Suppressor macrophage treated with lipopolysaccharide for 4 hours (primary cell): ENCODE measurements around the gene NBPF6.
"Not testable (repeated sequence)": the region's sequence is repeated elsewhere in the genome, so short reads cannot be mapped to it uniquely, and the experiment has no call there.

ENCODE experiments used
- DNase-seq: peaks from one replicate; pipeline ENCODE4 v3.0.0-alpha.2; 2020

Gene NBPF6, protein sequence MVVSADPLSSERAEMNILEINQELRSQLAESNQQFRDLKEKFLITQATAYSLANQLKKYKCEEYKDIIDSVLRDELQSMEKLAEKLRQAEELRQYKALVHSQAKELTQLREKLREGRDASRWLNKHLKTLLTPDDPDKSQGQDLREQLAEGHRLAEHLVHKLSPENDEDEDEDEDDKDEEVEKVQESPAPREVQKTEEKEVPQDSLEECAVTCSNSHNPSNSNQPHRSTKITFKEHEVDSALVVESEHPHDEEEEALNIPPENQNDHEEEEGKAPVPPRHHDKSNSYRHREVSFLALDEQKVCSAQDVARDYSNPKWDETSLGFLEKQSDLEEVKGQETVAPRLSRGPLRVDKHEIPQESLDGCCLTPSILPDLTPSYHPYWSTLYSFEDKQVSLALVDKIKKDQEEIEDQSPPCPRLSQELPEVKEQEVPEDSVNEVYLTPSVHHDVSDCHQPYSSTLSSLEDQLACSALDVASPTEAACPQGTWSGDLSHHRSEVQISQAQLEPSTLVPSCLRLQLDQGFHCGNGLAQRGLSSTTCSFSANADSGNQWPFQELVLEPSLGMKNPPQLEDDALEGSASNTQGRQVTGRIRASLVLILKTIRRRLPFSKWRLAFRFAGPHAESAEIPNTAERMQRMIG

DNA sequence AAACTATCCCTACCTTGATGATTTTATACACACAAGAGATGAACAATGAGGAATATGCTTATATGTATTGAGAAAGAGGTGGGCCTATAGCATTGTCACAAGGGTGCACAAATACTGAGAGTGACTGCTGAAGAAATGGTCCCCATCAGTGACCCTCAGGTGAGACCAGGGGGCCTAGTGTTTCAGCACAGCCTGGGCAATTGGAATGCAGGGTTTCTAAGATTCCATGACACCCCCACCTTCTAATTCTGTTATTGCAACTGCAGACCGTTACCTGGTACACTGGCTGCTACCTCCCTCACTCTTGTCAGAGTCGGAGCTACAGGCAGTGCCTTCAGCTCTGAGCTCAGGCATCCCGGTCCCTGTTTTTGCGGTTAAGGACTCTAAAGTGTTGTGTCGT is at the start of gene NBPF6:
Gene NBPF6 (plus strand): TSS at position 301 of the 400 bp plus-strand sequence. CDS start 259 bp downstream, outside the sequence.
- not testable (repeated sequence) for DNase-seq

DNA sequence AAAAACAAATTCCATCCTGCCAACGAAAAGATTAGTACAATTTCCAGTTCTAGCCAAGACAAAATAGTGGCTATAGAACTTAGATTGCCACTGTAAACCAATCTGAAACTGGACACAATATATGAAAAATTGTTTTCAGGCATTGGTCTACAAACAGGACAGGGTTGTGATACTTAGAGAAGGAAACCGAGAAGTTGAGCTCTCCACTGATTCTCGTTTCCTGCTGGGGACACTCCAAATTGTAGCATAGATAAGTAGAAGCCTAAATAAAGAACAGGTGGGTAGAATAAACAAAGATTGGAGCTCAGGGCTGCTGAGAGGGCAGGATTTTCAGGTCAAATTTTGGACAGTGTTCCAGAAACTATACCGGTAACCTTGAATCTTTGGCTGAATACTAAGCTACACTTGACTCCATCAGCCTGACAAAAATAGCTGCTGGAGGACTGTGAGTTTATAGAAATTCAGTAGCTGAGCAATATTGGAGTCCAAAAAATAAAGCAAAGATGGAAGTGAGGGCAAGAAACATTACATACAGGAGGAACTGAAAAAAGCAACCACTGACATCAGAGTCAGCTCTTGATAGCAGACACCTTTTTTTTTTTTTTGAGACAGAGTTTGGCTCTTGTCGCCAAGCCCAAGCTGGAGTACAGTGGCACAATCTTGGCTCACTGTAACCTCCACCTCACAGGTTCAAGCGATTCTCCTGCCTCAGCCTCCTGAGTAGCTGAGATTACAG is 38.9 kb upstream of the NBPF6 start:
- not testable (repeated sequence) for DNase-seq

DNA sequence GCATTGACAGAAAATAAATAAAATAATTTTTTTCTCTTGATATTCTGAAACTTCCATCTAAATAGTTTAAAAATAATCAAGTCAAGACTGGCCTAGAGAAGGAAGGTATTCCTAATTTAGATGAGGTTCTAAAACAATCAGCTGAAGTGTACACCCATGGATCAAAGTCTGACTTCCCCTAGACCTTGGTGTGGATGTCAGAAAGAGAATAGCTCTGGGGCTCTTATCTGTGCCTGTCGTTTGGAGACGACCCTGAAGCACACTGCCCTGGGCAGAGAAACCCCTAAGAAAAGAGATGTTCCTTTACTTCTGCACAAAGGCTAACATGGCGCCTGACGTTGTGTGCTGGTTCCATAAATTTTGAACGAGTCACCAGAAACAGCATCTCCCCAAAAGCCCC is 30.0 kb upstream of the NBPF6 start:
- DNase-seq, result not testable (repeated sequence)

DNA sequence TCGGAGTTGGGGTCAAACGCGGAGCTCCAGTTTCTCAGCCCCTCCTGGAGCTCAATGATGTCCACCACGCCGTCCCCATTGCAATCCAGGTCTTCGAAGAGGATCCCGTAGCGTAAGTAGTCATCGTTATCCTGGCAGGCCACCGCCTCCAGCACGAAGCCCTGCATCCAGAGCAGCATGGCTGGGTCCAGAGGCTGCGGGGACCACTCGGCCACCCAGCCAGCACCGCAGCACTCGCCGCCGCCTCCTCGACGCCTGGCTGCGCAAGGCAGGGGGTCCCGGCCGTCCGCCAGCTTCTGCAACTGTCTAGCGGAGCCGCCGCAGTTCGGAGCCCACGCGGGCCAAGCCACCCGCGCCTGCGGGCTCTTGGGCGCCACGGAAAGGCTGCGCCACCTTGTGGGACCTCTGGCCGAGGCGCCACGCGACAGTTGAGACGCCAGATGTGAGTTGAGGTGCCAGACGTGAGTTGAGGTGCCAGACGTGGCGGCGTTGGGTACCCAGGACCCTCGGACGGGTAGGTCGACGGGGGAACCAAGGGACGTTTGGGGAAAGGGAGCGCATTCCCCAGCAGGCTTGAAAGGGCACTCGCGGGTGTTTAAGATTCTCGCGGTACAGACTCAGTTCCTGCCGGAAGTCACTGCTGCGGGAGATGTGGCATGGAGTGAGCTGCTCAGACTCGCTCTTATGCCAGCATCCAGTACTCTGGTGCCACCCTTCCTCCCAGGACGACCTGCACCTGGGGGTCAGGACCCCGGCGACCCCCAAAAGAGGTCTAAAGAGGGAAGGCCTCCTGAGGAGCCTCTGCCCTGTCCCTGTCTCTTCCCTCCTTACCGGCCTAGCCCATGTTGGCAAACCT is 28.9 kb upstream of the NBPF6 start:
- DNase-seq, result not testable (repeated sequence)

DNA sequence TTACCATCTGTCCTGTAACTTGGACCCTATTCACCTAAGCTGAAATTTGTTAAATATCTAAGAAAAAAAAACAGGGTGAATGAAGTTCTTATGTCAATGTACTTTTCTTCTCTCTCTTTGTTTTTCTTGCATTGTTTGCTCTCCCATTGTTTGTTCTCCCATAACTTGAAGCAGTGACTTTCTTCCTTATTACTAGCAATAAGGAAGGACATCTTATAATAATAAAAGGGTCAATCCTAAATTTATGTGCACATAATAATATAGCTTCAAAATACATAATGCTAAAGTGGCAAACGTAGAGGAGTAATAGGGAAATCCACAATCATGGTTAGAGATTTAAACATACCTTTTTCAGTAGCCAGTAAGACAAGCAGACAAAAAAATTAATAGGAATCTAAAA is 23.3 kb upstream of the NBPF6 start:
- not testable (repeated sequence) for DNase-seq

DNA sequence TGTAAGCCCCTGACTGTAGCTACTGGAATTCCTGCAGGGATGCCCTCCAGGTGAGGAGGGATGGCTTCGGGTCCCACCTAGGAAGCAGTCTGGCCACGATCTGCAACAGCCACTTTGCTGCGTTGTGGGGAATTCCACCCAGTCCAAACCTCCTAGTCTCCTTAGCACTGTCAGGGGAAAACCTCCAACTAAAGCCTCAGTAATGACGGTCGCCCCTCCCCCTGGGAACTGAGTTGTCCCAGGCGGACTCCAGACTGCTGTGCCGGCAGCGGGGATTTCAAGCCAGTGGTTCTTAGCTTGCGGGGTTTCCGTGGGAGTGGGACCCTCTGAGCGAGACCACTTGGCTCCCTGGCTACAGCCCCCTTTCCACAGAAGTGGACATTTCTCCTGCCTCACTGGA is 18.1 kb upstream of the NBPF6 start:
- DNase-seq, result not testable (repeated sequence)

DNA sequence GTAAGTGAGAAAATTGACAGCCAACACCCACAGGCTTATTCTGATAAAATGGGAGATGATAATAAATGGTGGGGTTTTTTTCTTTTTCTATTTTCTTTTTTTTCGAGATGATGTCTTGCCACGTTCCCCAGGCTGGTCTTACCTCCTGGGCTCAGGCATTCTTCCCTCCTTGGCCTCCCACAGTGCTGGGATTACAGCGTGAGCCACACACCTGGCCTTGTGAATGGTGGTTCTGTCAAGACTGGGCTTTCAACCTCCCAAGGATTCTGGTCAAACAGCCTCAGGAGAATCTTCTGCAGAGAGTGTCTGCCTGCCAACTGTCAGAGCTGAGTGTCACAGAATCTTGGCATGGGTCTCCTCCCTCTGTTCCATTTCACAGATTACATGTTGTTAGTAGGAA is 16.7 kb upstream of the NBPF6 start:
- DNase-seq, result not testable (repeated sequence)

DNA sequence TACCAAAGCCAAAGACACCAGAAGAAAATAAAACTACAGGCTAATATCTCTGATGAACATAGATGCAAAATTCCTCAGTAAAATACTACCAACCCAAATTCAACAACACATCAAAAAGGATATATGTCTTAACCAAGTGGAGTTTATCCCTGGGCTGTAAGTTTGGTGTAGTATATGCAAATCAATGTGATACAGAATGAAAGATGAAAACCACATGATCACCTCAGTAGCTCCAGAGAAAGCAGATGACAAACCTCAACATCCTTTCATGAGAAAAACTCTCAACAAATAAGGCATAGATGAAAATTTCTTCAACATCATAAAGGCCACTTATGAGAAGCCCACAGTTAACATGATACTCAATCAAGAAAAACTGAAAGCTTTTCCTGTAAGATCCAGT is 11.6 kb upstream of the NBPF6 start:
- not testable (repeated sequence) for DNase-seq

DNA sequence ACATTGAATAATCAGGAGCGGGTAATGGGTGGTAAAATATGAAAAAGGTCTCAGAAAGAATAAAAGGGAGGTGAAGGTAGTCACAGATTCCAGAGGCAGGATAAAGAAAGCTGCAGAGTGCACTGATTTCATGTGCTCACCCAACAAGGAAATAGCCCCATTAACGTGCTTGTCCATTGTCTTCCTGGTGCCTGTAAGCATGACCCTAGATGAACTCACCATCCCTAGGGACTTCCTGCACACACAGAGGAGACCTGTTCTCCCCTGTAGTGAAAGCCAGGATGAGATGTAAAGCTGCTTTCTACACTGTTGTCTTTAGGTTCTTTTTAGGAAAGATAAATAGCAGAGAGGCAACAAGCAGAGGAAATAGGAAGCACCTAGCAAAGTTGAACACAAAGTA is 4.4 kb downstream of the NBPF6 start:
- not testable (repeated sequence) for DNase-seq

DNA sequence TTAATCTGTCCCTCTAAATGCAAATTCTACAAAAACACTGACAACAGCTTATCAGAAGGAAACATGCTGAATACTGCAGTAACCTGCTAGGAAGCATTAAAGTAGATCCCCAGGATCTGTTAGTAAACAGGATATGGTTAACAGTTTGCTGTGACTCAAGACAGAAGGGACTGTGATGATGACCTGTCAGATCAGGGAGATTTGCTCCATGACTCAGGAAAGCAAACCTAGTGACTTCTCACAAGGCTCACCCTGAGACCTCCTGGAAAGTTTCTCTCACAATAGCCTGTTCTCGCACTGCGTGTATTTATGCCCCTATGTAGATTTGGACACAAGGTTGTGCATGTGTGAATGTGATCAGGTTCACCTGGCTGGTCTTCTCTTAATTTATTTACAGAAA is 8.5 kb downstream of the NBPF6 start:
- not testable (repeated sequence) for DNase-seq

DNA sequence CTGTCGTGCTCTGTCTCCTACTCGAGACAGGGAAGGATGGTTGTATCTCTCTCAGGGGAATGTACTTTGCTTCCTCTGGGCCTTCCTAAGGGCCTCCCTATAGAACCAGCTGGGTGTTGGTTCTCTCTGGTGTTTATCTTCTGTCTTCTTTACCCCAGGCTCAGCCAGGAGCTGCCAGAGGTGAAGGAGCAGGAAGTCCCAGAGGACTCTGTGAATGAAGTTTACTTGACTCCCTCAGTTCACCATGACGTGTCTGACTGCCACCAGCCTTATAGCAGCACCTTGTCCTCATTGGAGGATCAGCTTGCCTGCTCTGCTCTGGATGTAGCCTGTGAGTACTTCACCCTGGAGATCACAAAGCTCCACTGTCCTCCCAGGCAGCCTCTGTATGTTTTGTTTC is 11.6 kb downstream of the NBPF6 start:
- DNase-seq, result not testable (repeated sequence)

DNA sequence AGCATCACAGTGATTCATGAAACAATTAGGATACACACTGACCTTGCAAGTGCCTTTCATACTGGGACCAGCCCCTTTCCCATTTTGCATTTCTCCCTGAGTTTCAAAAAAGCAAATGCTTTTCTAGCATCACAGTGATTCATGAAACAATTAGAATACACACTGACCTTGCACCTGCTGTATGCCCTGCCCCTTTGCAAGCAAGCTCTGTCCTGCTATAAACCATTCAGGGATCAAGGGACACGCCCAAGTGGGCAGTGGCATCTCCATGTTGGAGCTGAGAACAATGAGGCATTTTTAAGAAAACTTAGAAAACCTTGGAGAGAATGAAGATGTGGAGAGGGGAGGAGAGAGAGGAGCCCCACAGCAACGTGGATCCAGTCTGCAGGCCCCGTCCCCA is 13.8 kb downstream of the NBPF6 start:
- DNase-seq, result not testable (repeated sequence)

DNA sequence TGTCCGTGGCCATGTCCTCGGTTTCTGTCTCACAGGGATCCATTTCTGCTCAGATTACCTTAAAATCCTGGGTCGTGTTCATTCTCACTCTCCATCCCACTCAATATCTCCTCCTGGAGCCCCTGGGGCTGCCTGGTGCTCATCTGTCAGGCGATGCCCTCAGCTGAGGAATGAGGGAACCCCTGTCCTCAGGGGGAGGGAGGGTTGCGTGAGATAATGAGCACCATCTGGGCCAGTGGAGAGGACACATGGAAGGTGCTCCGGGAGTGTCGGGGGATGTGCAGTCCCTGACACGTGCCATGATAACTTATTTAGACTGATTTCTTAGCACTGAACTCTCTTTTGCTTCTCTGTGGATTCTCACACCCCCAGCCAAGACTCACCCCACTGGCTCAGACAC is 16.0 kb downstream of the NBPF6 start:
- not testable (repeated sequence) for DNase-seq

DNA sequence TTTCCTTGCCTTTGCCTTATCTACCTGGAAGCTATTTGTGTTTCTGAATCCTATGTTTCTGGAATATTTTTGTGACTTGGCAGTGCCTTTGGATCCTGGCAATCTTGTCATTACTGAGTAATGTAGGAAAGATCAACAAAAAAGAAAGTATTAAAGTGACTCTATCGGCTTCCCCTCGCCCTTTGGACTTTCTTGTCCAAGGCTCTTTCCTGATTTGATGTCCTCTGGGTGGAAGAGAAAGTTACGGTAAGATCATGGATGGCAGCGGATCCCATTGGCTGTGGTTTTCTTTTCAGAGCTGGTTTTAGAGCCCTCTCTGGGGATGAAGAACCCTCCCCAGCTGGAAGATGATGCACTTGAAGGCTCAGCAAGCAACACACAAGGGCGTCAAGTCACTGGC is 17.0 kb downstream of the NBPF6 start:
- DNase-seq, result not testable (repeated sequence)

DNA sequence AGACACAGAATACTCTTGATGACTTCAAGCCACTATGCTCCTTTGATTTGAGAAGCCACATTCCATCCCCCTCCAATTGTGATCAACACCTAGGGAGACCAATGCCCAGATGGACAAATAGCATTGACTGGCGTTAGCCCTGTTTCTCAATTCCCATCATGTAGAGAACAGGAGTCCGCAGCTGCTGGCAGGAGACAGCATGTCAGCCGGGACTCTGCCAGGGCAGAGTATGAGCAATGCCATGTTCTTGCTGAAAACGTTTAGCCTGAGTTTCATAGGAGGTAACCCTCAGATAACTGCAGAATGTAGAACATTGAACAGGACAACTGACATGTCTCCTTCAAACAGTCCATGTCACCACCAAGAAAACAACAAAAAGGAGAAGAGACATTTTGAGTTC is 20.6 kb downstream of the NBPF6 start:
- not testable (repeated sequence) for DNase-seq

DNA sequence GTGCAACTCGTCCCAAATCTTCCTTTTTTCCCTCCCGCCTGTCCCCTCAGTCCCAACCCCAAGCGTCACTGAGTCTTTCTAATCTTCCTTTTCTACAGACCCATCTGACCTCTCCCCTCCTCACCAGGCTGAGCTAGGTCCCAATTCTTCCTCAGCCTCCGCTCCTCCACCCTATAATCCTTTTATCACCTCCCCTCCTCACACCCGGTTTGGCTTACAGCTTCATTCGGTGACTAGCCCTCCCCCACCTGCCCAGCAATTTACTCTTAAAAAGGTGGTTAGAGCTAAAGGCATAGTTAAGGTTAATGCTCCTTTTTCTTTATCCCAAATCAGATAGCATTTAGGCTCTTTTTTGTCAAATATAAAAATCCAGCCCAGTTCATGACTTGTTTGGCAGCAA is 24.4 kb downstream of the NBPF6 start:
- not testable (repeated sequence) for DNase-seq

DNA sequence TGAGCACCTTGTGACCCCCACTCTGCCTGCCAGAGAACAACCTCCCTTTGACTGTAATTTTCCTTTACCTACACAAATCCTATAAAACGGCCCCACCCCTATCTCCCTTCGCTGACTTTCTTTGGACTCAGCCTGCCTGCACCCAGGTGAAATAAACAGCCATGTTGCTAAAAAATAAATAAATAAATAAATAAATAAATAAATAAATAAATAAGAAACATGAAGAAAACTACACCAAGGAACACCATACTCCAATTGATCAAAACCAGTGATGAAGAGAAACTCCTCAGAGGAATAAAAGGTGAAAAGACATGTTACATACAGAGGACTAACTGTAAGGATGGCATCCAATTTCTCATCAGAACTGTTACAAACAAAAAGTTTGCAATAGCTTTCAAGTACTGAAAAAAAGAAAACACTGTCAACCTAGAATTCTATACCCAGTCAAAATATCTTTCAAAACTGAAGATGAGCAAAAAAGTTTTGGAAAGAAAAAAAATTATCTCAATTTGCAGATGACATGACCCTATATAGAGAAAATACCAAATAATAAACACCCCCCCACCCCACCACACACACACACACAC is 28.4 kb downstream of the NBPF6 start:
- no peak for DNase-seq

DNA sequence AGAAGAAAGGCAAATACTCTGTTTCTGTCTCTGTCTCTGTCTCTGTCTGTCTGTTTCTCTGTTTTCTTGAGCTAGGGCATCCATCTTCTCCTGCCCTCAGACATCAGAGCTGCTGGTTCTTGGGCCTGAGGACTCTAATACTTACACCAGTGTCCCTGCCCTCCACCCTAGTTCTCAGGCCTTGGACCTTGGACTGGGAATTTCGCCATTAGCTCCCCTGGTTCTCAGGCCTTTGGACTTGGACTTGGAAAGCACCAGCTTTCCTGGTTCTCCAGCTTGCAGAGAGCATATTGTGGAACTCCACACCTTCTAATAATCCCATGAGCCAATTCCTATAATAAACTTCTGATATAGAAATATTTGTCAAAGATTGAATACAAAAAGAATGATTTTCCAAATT is 32.6 kb downstream of the NBPF6 start:
- DNase-seq, result no peak

DNA sequence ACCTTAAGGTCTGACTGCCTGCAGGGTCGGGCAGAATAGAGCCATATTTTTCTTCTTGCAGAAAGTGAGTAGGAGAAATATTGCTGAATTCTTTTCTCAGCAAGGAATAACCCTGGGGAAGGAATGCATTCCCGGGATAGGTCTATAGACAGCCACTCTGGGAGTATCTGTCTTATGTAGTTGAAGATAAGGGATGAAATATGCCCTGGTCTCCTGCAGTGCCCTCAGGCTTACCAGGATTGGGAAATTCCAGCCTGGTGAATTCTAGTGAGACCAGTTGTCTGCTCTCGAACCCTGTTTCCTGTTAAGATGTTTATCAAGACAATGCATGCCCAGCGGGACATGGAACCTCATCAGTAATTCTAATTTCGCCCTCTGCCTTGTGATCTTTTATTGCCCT is 35.8 kb downstream of the NBPF6 start:
- not testable (repeated sequence) for DNase-seq

DNA sequence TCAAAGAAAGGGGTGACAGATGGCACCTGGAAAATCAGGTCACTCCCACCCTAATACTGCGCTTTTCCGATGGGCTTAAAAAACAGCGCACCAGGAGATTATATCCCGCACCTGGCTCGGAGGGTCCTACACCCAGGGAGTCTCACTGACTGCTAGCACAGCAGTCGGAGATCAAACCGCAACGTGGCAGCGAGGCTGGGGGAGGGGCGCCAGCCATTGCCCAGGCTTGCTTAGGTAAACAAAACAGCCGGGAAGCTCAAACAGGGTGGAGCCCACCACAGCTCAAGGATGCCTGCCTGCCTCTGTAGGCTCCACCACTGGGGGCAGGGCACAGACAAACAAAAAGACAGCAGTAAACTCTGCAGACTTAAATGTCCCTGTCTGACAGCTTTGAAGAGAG is 36.6 kb downstream of the NBPF6 start:
- DNase-seq, result not testable (repeated sequence)

DNA sequence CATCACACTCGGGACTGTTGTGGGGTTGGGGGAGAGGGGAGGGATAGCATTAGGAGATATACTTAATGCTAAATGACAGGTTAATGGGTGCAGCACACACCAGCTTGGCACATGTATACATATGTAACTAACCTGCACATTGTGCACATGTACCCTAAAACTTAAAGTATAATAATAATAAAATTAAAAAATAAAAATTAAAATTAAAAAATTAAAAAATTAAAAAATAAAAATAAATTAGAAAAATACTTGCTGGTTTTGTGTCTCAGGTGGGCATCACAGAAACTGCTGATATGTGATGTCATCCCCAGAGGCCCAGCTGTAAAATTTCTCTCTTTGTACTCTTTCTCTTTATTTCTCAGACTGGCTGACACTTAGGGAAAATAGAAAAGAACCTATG is 44.9 kb downstream of the NBPF6 start:
- DNase-seq, result not testable (repeated sequence)

DNA sequence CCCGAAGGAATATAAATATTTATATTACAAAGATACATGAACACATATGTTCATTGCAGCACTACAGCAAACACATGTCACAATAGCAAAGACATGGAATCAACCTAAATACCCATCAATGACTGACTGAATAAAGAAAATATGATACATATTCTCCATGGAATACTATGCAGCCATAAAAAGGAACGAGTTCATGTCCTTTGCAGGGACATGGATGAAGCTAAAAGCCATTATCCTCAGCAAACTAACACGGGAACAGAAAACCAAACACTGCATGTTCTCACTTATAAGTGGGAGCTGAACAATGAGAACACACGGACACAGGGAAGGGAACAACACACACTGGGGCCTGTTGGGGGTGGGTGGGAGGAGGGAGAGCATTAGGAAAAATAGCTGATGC is 46.7 kb downstream of the NBPF6 start:
- not testable (repeated sequence) for DNase-seq
